Stimulated activated effector memory CD8-positive, alpha-beta T cell treated with anti-CD3 and anti-CD28 coated beads, Interleukin-12 subunit alpha, Interleukin-12 subunit beta, amount 100 ng/mL, for 72 hours (primary cell): ENCODE measurements around the gene CNTNAP2.

Experiments used
- ATAC-seq: fragments of 150-1000 bp; cut with Tn5 transposase; 2 replicates; pipeline ENCODE4 v1.10.0; 2021
- DNase-seq, 2 donors: peaks; one replicate each; pipeline ENCODE4 v3.0.0; 2021 to 2022; ENCODE audit warnings: low spot score in 2 of 2
- H3K27ac Mint-ChIP-seq: one replicate; pipeline ENCODE4 v1.8.0; 2022; ENCODE audit warnings: mild to moderate bottlenecking, mixed read lengths
- H3K36me3 Mint-ChIP-seq: one replicate; pipeline ENCODE4 v1.8.0; 2022; ENCODE audit warnings: mild to moderate bottlenecking, mixed read lengths
- H3K4me1 Mint-ChIP-seq: one replicate; pipeline ENCODE4 v1.8.0; 2022; ENCODE audit warnings: mixed read lengths
- H3K4me3 Mint-ChIP-seq: one replicate; pipeline ENCODE4 v1.8.0; 2022; ENCODE audit warnings: mild to moderate bottlenecking, mixed read lengths
- H3K9me3 Mint-ChIP-seq: one replicate; pipeline ENCODE4 v1.8.0; 2022; ENCODE audit warnings: mixed read lengths

CNTNAP2 gene

DNA sequence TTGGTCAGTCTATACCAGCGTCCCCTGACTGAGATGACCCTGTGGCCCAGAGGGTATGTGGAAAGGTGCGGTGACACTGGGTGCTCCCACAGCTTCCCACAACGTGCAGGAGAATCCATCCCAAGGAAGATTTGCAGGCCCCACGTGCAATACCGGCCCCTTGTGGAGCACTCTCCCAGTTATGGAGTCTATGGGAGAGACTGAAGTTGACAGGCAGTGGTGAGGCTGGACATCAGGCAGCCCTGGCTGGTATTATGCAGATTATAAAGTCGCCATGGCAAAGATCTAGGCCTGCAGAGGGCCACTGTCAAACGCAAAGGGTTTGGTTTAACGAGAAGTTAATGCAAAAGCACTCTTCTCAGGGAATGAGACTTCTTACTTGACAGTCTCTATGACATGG, 2039.2 kb downstream of the CNTNAP2 start:
- DNase-seq (no peak), ATAC-seq (no peak)
- Mint-ChIP-seq H3K27ac (no peak overlapping the region), H3K4me3 (no peak overlapping the region), H3K36me3 (no peaks in the 10 kb centered on the region), H3K9me3 (peaks cover 5% of the 10 kb centered on the region), H3K4me1 (no peaks in the 10 kb centered on the region)

DNA sequence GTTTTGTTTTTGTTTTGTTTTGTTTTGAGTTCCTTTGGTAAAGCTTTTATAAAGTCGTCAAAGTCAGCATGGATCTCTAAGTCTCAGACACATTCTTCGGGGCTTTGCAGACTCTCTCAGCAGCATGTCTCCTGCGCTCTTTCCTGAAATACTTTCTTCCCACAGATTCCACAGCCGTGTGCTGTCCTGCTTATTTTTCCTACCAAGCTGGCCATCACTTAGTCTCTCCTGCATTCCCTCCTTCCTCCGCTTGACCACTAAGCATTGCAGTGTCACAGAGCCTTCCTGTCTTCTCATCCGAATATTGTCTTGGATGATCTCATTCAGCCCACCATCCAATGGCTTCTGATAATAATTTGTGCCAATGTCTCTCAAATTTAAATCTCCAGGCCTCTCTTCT, 2039.6 kb downstream of the CNTNAP2 start:
- no peaks in the 10 kb centered on the region for H3K36me3 Mint-ChIP-seq
- H3K4me1 Mint-ChIP-seq, result no peaks in the 10 kb centered on the region
- peaks cover 5% of the 10 kb centered on the region for H3K9me3 Mint-ChIP-seq
- ATAC-seq (no peak), DNase-seq (no peak)
- no peak overlapping the region for H3K27ac Mint-ChIP-seq
- H3K4me3 Mint-ChIP-seq, result no peak overlapping the region

DNA sequence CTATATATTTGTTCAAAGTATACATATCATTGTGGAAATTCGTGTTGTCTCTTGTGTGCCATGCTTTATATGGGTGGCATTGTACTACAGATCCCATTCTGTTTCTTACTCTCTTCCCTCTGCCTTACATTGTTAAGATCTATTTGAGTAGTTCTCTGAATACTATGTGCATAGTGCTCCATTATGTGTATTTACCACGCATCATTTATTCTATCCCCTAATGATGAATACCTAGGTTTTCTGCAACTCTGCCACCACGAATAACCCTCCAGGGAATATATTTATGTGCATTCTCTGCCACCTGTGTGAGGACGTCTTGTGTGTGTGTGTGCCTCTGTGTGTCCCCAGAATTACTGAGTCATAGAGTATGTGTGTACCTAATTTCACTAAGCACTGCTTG, 2042.7 kb downstream of the CNTNAP2 start:
- ATAC-seq, result no peak
- Mint-ChIP-seq H3K27ac (no peak overlapping the region), H3K4me1 (no peaks in the 10 kb centered on the region), H3K9me3 (peaks cover 3% of the 10 kb centered on the region), H3K36me3 (no peaks in the 10 kb centered on the region), H3K4me3 (no peak overlapping the region)
- DNase-seq, result no peak

DNA sequence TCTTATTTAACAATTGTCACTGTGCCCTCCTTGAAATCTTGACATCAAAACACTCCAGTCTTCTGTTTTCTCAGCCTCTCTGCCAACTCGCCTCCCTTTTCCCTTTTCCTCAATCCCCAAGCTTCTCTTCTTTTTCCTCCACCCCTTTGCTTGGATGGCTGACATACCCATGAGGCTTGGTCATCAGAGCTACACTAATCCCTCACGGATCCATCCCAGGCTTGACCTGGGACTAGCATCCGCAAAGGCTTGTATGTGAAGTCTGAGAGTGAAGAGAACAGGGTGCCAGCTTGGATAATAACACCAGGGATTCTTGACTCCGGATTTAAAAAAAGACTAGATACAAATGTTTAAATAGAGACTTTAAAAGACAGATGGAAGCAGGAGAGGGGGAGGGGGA, 2045.2 kb downstream of the CNTNAP2 start:
- H3K4me3 Mint-ChIP-seq, result no peak overlapping the region
- ATAC-seq, result no peak
- no peak overlapping the region for H3K27ac Mint-ChIP-seq
- H3K9me3 Mint-ChIP-seq, result no peaks in the 10 kb centered on the region
- no peak for DNase-seq
- H3K4me1 Mint-ChIP-seq, result no peaks in the 10 kb centered on the region
- no peaks in the 10 kb centered on the region for H3K36me3 Mint-ChIP-seq

DNA sequence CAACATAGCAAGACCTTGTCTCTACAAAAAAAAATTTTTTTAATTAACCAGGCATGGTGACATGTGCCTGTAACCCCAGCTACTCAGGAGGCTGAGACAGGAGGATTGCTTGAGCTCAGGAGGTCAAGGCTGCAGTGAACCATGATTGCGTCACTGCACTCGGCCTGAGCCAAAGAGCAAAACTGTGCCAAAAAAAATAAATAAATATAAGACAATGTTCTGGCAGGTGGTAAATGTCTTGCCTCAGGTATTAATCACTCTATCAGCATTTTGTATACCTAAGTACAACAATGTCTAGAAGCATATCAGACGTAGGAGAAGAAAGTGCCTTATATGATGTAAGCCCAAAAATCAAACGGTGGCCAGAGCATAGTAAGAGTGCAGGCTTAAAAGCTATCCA, 2046.2 kb downstream of the CNTNAP2 start:
- Mint-ChIP-seq H3K9me3 (no peaks in the 10 kb centered on the region), H3K4me3 (no peak overlapping the region), H3K36me3 (no peaks in the 10 kb centered on the region), H3K27ac (no peak overlapping the region), H3K4me1 (no peaks in the 10 kb centered on the region)
- ATAC-seq (no peak), DNase-seq (no peak)

DNA sequence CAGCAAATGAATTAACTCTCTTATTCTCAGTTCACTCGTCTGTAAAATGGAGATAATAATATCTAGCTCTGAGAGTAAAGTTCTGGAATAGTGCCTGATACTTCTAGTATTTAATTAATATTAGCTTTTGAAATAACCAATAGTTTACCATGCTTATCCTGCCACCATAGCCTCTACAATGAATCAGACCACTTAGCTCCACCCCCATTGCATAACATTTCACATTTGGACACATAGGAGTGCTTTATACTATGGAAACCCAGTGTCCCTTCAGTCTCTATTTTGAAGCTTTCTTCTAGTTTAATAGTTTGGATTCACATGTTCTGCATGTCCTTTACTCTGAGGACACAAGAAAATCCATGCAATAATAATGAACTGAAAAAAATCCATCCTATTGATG, 2046.6 kb downstream of the CNTNAP2 start:
- H3K9me3 Mint-ChIP-seq, result no peaks in the 10 kb centered on the region
- H3K27ac Mint-ChIP-seq, result no peak overlapping the region
- DNase-seq (no peak), ATAC-seq (no peak)
- H3K36me3 Mint-ChIP-seq, result no peaks in the 10 kb centered on the region
- no peaks in the 10 kb centered on the region for H3K4me1 Mint-ChIP-seq
- H3K4me3 Mint-ChIP-seq, result no peak overlapping the region

DNA sequence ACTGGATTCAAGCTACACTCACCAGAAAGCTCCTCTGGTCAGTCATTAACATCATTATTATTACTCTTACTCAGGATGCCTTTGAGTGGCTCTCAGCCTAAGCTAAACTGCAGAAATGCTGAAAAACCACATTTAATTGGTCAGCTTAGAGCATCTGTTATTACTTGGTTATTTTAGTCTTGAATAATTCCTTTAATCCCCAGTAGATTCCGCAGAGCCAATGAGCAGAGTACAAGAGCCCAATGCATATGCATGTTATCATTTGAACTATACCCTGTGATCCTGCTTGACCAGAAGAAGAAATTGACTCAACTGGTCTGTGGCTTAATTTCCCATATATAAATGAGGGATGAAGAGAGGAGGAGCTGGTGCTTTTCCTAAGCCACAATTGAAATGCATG, 2056.3 kb downstream of the CNTNAP2 start:
- Mint-ChIP-seq H3K9me3 (no peaks in the 10 kb centered on the region), H3K36me3 (no peaks in the 10 kb centered on the region), H3K27ac (no peak overlapping the region), H3K4me3 (no peak overlapping the region), H3K4me1 (no peaks in the 10 kb centered on the region)
- ATAC-seq (no peak), DNase-seq (no peak)

DNA sequence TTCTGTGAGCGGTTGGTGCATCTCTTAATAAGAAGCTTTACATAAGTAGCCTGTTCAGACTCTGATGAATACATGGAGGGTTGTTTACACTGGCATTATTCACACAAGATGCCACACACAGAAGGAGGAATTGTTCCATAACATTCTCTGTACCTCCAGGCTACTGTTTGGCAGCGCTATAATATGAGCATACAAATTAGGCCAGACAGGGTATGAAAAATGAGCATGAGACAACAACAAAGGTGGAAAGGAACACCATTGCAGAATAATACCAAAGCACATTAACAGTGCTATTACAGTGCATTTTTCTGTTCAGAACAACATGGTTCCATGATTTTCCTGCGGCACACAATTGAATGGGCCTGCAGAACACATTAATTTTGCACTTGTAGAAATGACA, 2056.8 kb downstream of the CNTNAP2 start:
- no peak overlapping the region for H3K27ac Mint-ChIP-seq

DNA sequence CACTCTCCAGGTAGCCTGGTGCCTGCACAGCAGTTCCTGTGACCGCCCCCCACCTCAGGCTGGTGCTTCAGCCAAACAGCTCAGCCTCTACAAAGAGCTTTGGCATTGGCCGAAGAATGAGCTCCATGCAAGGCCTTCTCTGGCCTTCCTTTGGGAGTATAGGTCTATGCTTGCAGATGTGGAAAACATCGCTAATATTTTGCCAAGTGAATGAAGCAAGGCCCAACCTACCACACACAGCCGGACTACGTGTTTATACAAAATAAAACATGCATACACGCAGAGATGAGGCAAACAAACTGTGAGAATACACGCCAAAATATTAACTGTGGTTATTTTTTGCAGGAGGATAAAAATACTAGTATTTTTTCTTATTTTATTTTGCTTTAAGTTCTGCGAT, 2057.8 kb downstream of the CNTNAP2 start:
- no peak for DNase-seq
- H3K4me3 Mint-ChIP-seq, result no peak overlapping the region
- no peak for ATAC-seq
- H3K9me3 Mint-ChIP-seq, result no peaks in the 10 kb centered on the region
- no peak overlapping the region for H3K27ac Mint-ChIP-seq
- no peaks in the 10 kb centered on the region for H3K4me1 Mint-ChIP-seq
- H3K36me3 Mint-ChIP-seq, result no peaks in the 10 kb centered on the region

More for the DNA sequence above, 2056.8 kb downstream of the CNTNAP2 start:
- no peak for DNase-seq
- H3K9me3 Mint-ChIP-seq, result no peaks in the 10 kb centered on the region
- no peaks in the 10 kb centered on the region for H3K4me1 Mint-ChIP-seq
- no peak for ATAC-seq
- H3K36me3 Mint-ChIP-seq, result no peaks in the 10 kb centered on the region
- H3K4me3 Mint-ChIP-seq, result no peak overlapping the region

DNA sequence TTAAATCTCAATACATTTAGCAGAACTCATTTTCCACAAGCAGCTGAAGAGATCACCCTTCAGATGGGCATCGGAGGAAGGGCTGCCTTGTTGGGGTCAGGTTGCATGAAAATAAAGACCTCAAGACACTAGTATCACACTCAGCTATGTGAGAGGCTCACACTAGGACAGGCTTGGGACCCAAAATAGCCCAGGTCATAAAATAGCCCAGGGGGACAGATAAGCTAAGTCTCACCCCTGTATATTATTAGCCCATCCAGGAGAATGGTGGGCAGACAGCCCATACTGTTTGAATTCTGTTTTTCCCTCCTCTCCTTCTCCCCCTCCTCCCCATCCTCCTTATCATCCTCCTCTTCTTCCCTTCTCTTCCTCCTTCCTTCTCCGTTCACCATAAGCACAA, 2058.9 kb downstream of the CNTNAP2 start:
- no peaks in the 10 kb centered on the region for H3K9me3 Mint-ChIP-seq
- ATAC-seq (no peak), DNase-seq (no peak)
- no peaks in the 10 kb centered on the region for H3K4me1 Mint-ChIP-seq
- H3K36me3 Mint-ChIP-seq, result no peaks in the 10 kb centered on the region
- no peak overlapping the region for H3K27ac Mint-ChIP-seq
- H3K4me3 Mint-ChIP-seq, result no peak overlapping the region

DNA sequence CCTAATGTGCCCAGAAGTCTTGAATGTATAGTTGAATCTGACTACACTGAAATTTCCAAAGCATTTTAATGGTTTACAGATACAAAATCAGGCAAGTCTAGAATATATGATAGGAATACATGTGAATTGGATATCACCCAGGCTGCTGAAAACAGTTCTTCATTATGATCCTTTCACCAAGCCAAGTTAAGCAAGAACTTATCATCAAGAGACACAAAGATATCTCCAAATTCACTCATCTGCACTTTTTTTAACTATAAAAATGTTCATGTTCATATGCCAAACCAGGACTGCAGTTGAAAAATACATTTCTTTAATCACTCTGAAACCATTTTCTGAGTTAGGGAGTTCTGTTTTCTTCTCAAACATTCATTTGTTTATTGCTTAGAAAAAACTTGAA, 2061.4 kb downstream of the CNTNAP2 start:
- ATAC-seq (no peak), DNase-seq (no peak)
- no peak overlapping the region for H3K27ac Mint-ChIP-seq
- no peaks in the 10 kb centered on the region for H3K4me1 Mint-ChIP-seq
- H3K9me3 Mint-ChIP-seq, result peaks cover 3% of the 10 kb centered on the region
- no peaks in the 10 kb centered on the region for H3K36me3 Mint-ChIP-seq
- H3K4me3 Mint-ChIP-seq, result no peak overlapping the region

DNA sequence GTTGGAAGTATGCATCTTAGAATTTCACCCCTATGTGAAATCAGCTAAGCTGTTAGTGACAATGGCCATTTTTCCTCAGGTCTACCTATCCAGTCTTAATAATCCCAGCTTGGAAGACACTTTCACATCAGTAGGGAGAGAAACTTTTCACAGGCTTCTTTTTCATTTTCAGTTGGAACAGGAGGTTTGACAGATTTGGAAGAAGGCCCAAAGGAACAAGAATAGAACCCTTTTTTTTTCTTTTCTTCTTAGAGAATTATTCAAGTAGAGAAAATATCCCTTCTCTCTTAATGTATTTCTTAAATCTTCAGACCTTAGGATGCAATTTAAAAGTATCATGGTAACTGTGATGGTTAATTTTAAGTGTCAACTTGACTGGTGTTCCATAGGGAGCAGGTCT, 2063.5 kb downstream of the CNTNAP2 start:
- no peaks in the 10 kb centered on the region for H3K4me1 Mint-ChIP-seq
- no peaks in the 10 kb centered on the region for H3K36me3 Mint-ChIP-seq
- peaks cover 3% of the 10 kb centered on the region for H3K9me3 Mint-ChIP-seq
- H3K4me3 Mint-ChIP-seq, result no peak overlapping the region
- H3K27ac Mint-ChIP-seq, result no peak overlapping the region
- DNase-seq (no peak), ATAC-seq (no peak)

DNA sequence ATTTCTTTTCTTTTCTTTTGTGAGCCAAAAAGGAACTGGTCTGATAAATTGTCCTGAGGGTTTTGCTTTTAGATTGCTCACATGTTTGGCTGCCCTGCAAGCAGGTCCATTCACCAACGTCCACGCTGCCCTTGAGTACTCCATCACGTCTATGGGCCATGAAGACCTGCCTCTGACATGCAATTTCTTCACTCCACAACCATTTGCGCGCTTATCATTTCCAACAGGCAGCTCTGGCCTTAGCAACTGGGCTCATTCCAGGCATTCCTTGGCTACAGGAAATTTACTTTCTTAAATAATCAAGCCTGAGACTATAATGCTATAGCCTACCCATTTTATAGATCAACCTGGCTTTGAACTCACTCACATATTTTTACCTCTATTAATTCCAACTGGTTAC, 2065.7 kb downstream of the CNTNAP2 start:
- no peak overlapping the region for H3K4me3 Mint-ChIP-seq
- no peak for ATAC-seq

DNA sequence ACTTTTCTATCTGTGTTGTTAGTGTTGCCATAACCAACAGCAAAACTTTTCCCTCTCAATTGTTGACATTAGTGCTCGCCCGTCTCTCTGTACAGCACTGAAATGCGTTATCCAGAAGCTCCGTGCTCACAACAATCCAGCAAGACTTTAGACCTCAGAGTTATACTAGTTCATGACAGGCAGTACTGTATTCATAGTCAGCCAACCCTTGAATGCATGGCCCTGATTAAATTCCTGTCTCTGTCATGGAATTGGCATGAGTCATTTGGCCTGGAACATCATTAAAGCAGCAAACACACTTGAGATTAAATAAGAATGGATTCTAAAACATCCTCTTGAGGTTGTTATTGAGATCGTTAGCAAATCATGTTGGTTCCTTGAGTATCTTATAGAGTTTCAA, 2068.4 kb downstream of the CNTNAP2 start:
- DNase-seq, result no peak
- no peaks in the 10 kb centered on the region for H3K4me1 Mint-ChIP-seq
- ATAC-seq, result no peak
- H3K27ac Mint-ChIP-seq, result no peak overlapping the region
- peaks cover 3% of the 10 kb centered on the region for H3K9me3 Mint-ChIP-seq
- H3K36me3 Mint-ChIP-seq, result no peaks in the 10 kb centered on the region
- no peak overlapping the region for H3K4me3 Mint-ChIP-seq

More for the DNA sequence above, 2065.7 kb downstream of the CNTNAP2 start:
- no peaks in the 10 kb centered on the region for H3K4me1 Mint-ChIP-seq
- H3K9me3 Mint-ChIP-seq, result peaks cover 3% of the 10 kb centered on the region
- no peaks in the 10 kb centered on the region for H3K36me3 Mint-ChIP-seq
- DNase-seq, result no peak
- no peak overlapping the region for H3K27ac Mint-ChIP-seq

DNA sequence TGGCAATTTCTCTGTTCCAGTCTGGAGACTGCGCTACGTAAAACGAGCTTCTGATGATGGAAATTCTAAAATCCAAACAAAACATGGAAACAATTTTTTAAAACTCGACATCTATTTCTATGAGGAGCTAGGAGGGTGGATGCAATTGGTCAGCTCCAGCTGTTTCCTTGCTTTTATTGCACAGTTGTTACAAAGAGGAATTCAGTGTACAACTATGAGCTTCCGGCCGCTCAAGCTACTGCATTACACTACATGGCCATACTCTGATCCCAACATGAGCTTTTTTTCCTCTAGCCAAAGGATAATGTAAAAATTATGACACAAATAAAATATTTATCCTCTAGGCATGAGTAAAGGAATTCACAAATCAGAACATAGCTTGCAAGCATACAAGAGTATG, 2070.9 kb downstream of the CNTNAP2 start:
- DNase-seq (no peak), ATAC-seq (no peak)
- H3K4me1 Mint-ChIP-seq, result no peaks in the 10 kb centered on the region
- H3K9me3 Mint-ChIP-seq, result no peaks in the 10 kb centered on the region
- H3K36me3 Mint-ChIP-seq, result no peaks in the 10 kb centered on the region
- H3K27ac Mint-ChIP-seq, result no peak overlapping the region
- H3K4me3 Mint-ChIP-seq, result no peak overlapping the region

DNA sequence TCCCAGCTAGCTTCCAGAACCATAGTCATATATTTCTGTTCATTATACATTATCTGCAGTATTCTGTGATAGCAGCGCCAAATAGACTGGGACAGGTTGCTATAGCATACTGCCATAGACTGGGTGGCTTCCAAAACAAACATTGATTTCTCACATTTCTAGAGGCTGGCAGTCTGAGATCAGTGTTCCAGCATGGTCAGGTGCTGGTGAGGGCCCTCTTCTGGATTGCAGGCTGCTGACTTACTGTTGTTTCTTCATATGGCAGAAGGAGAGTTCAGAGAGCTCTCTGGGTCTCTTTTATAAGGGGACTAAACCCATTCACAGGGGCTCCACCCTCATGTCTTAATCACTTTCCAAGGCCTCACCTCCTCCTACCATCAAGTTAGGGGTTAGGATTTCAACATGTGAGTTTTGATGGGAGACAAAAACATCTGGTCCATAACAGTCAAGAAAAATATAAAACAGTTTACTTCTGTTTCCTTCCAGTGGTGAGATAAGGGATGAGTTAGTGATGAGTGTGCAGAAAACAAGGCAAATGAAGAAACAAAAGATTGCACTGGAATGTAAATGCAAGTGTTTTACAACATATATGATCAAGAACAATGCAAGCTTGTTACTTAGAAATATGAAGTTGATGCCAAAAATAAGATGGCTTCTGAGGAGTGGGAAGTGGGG, 2074.9 kb downstream of the CNTNAP2 start:
- no peak overlapping the region for H3K27ac Mint-ChIP-seq
- DNase-seq, result no peak
- H3K9me3 Mint-ChIP-seq, result no peaks in the 10 kb centered on the region
- H3K4me3 Mint-ChIP-seq, result no peak overlapping the region
- no peaks in the 10 kb centered on the region for H3K36me3 Mint-ChIP-seq
- H3K4me1 Mint-ChIP-seq, result no peaks in the 10 kb centered on the region
- ATAC-seq, result no peak

DNA sequence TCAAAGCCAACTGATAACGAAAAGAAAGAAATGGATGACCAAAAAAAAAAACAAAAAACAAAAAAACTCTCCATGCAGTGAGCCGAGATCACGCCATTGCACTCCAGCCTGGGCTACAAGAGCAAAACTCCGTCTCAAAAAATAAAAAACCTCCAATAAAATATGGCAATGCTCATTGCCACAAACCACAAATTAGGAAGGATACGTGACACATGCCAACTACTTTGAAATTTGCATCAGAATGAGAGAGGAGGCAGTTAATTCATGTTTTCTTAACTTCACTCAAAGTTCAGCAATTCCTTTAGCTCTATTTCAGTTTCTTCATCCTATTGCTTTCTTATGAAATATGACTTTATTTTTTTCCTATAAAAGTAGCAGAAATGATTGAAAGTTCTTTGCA, 2075.9 kb downstream of the CNTNAP2 start:
- Mint-ChIP-seq H3K27ac (no peak overlapping the region), H3K9me3 (no peaks in the 10 kb centered on the region), H3K4me1 (no peaks in the 10 kb centered on the region), H3K4me3 (no peak overlapping the region), H3K36me3 (no peaks in the 10 kb centered on the region)
- no peak for ATAC-seq
- DNase-seq, result no peak
